Loucy (cell line): ENCODE results near the gene CYB5B.

Experiments used
- CTCF ChIP-seq: fragments of 200-600 bp; sonication (generic); conservative IDR thresholded peaks from 2 replicates; pipeline ENCODE4 v1.5.1; 2014; ENCODE audit warnings: mild to moderate bottlenecking, antibody characterized with exemption, low read length
- EZH2phosphoT487 ChIP-seq: fragments of 200-600 bp; IDR thresholded peaks from 2 replicates; pipeline ENCODE4 v1.6.1; 2018; ENCODE audit warnings: antibody characterized with exemption, mild to moderate bottlenecking, moderate library complexity, borderline replicate concordance

GRCh38 chr16:69476920-69477443 is 52.6 kb downstream of the CYB5B start:
- TF ChIP-seq CTCF (no peak), EZH2phosphoT487 (no peak)
